Natural killer cell (primary cell): Measurements from ENCODE around the gene MUC5AC. TPM values are rescaled to one million over a fixed set of nuclear protein-coding genes. Genes with fewer than 3 reads are reported as not detected.

Experiments
- ATAC-seq, 3 donors: fragments of 150-1000 bp in 2 of 3; fragments of 200-7000 bp in 1 of 3; cut with Tn5 transposase; 1 replicate in 1 of 3; 2 replicates in 2 of 3; pipeline ENCODE4 v1.10.0; 2021; ENCODE audit warnings: mild to moderate bottlenecking in 2 of 3, moderate library complexity in 2 of 3
- DNase-seq, 2 donors: peaks; one replicate each; pipeline versions ENCODE4 v3.0.0 to v3.0.0-alpha.2; 2013 to 2021; ENCODE audit warnings: mixed read lengths in 1 of 2
- H3K27ac ChIP-seq: one replicate; pipeline ENCODE4 v1.5.1; 2013; ENCODE audit warnings: mild to moderate bottlenecking, low read length
- H3K27me3 ChIP-seq: one replicate; pipeline ENCODE4 v1.6.1; 2013; ENCODE audit warnings: low read length; ENCODE audit not compliant: control insufficient read depth, insufficient read depth
- H3K36me3 ChIP-seq: one replicate; pipeline ENCODE4 v1.6.1; 2013; ENCODE audit warnings: low read length; ENCODE audit not compliant: control insufficient read depth, insufficient read depth
- H3K4me1 ChIP-seq: one replicate; pipeline ENCODE4 v1.6.1; 2013; ENCODE audit warnings: low read length; ENCODE audit not compliant: control insufficient read depth, insufficient read depth
- H3K4me3 ChIP-seq: one replicate; pipeline ENCODE4 v1.5.1; 2013; ENCODE audit warnings: low read length
- H3K9me3 ChIP-seq: one replicate; pipeline ENCODE4 v1.6.1; 2013; ENCODE audit warnings: low read length; ENCODE audit not compliant: control insufficient read depth, insufficient read depth
- H3K27ac Mint-ChIP-seq, 2 donors: one replicate each; pipeline ENCODE4 v1.8.0; 2022; ENCODE audit warnings: mild to moderate bottlenecking in 2 of 2, mixed read lengths in 2 of 2, moderate library complexity in 1 of 2
- H3K27me3 Mint-ChIP-seq, 2 donors: one replicate each; pipeline ENCODE4 v1.8.0; 2022; ENCODE audit warnings: low read depth in 2 of 2, mixed read lengths in 2 of 2
- H3K36me3 Mint-ChIP-seq: one replicate; pipeline ENCODE4 v1.8.0; 2022; ENCODE audit warnings: mixed read lengths
- H3K4me1 Mint-ChIP-seq, 2 donors: one replicate each; pipeline ENCODE4 v1.8.0; 2022; ENCODE audit warnings: mixed read lengths in 2 of 2
- H3K4me3 Mint-ChIP-seq: one replicate; pipeline ENCODE4 v1.8.0; 2022; ENCODE audit warnings: mild to moderate bottlenecking, moderate library complexity, mixed read lengths
- H3K9me3 Mint-ChIP-seq, 2 donors: one replicate each; pipeline ENCODE4 v1.8.0; 2022; ENCODE audit warnings: mixed read lengths in 2 of 2
- WGBS: methylation state at CpG from one replicate; pipeline ENCODE4 v1.1.7; 2013; ENCODE audit warnings: missing lambda C conversion rate; ENCODE audit not compliant: insufficient coverage; 5-methylcytosine and 5-hydroxymethylcytosine counted together
- intact Hi-C: fragments of 100-400 bp; cut with micrococcal nuclease; formaldehyde crosslinking; loops from one replicate; pipeline ENCODE4 v1.14.2; 2022
- total RNA-seq, 4 donors: library from RNA; stranded (reverse); fragments of 120-200 nt in 1 of 4; gene quantifications; one replicate each; pipeline versions ENCODE4 v1.2.3 to v1.2.4, GENCODE V29; 2013 to 2022
- TF ChIP-seq, protein P1 (sequence below): fragments of 200-600 bp; IDR thresholded peaks from one replicate; pipeline ENCODE4 v1.8.0; 2022; ENCODE audit warnings: antibody characterized with exemption

MUC5AC gene
- total RNA-seq, 3 donors from 2014 or later (not counting 1 experiment from before 2014, with no cell fraction given) = not detected

- ATAC-seq (no peak), DNase-seq (no peak)
- Histone ChIP-seq H3K27ac (no peak overlapping the region), H3K4me3 (no peak overlapping the region), H3K27me3 (no peaks in the 10 kb centered on the region), H3K9me3 (no peaks in the 10 kb centered on the region), H3K36me3 (no peaks in the 10 kb centered on the region), H3K4me1 (no peaks in the 10 kb centered on the region)
- WGBS = 96% methylated on average over 39 of the region's 39 CpGs
- Mint-ChIP-seq H3K9me3 (peaks cover 3 to 6% of the 10 kb centered on the region in 2 donors), H3K4me3 (no peak overlapping the region), H3K27ac (no peak overlapping the region), H3K27me3 (no peaks in the 10 kb centered on the region), H3K36me3 (no peaks in the 10 kb centered on the region), H3K4me1 (no peaks in the 10 kb centered on the region)
- TF ChIP-seq, protein P1, sequence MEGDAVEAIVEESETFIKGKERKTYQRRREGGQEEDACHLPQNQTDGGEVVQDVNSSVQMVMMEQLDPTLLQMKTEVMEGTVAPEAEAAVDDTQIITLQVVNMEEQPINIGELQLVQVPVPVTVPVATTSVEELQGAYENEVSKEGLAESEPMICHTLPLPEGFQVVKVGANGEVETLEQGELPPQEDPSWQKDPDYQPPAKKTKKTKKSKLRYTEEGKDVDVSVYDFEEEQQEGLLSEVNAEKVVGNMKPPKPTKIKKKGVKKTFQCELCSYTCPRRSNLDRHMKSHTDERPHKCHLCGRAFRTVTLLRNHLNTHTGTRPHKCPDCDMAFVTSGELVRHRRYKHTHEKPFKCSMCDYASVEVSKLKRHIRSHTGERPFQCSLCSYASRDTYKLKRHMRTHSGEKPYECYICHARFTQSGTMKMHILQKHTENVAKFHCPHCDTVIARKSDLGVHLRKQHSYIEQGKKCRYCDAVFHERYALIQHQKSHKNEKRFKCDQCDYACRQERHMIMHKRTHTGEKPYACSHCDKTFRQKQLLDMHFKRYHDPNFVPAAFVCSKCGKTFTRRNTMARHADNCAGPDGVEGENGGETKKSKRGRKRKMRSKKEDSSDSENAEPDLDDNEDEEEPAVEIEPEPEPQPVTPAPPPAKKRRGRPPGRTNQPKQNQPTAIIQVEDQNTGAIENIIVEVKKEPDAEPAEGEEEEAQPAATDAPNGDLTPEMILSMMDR = no peak
- intact Hi-C loops = no loop called here
Measured at GRCh38 chr11:1174441-1175370, 17.0 kb downstream of the MUC5AC start.

DNA sequence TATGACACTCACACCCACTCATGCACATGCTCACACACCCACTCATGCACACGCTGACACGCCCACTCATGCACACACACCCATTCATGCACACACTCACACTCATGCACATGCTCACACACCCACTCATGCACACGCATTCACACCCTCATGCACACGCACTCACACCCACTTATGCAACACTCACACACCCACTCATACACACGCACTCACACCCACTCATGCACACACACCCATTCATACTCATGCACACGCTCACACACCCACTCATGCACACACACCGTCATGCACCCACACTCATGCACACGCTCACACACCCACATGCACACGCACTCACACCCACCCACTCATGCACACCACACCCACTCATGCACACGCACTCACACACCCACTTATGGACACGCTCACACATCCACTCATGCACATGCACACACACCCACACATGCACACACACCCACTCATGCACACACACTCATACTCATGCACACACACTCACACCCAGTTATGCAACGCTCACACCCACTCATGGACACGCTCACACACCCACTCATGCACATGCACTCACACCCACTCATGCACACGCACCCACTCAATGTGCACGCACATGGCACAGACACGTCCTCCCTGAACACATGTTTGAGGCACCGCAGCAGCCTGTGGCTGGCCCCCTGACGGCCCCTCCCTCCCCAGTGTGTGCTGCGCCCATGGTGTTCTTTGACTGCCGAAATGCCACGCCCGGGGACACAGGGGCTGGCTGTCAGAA is 17.9 kb downstream of the MUC5AC start:
- Histone ChIP-seq H3K4me1 (no peaks in the 10 kb centered on the region), H3K36me3 (no peaks in the 10 kb centered on the region), H3K9me3 (no peaks in the 10 kb centered on the region), H3K27ac (no peak overlapping the region), H3K4me3 (no peak overlapping the region), H3K27me3 (no peaks in the 10 kb centered on the region)
- TF ChIP-seq, protein P1 = no peak
- Mint-ChIP-seq H3K9me3 (peaks cover 3 to 6% of the 10 kb centered on the region in 2 donors), H3K27me3 (no peaks in the 10 kb centered on the region), H3K4me3 (no peak overlapping the region), H3K27ac (no peak overlapping the region), H3K36me3 (no peaks in the 10 kb centered on the region), H3K4me1 (no peaks in the 10 kb centered on the region)
- WGBS = 92% methylated on average over 22 of the region's 22 CpGs
- DNase-seq (no peak), ATAC-seq (no peak)
- intact Hi-C loops = no loop called here

DNA sequence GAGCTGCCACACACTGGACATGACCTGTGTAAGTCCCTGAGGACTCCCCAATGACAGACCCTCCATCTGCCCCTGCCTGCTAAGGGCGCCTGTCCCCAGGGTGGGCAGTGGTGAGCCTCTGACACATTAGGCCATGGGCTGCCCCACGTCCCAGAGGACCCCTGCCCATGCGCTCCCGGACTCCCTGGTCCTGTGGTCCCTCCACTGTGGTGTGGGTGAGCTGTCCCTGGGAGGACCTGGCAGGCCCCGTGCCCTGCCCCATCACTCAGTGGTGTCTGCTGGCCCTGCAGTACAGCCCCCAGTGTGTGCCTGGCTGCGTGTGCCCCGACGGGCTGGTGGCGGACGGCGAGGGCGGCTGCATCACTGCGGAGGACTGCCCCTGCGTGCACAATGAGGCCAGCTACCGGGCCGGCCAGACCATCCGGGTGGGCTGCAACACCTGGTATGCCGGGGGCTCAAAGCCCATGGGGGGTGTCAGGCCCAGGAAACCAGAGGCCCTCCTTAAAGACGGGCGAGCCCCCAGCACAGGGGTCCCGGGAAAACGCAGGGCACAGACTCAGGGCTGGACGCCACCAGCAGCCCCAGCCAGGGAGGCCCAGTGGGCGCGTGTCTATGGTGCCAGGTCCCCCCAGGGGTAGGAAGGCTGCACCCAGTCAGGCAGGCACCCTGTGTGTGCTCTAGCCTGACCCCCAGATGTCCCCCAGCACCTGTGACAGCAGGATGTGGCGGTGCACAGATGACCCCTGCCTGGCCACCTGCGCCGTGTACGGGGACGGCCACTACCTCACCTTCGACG is 18.7 kb downstream of the MUC5AC start:
- intact Hi-C loops = no loop called here
- peaks cover 0 to 2% of the 10 kb centered on the region in 2 donors for H3K9me3 Mint-ChIP-seq
- DNase-seq (no peak), ATAC-seq (no peak)
- H3K4me3 ChIP-seq = no peak overlapping the region
- no peak overlapping the region for H3K4me3 Mint-ChIP-seq
- no peak overlapping the region for H3K27ac Mint-ChIP-seq
- TF ChIP-seq, protein P1 = no peak
- no peaks in the 10 kb centered on the region for H3K4me1 ChIP-seq
- WGBS = 94% methylated on average over 32 of the region's 32 CpGs
- H3K27me3 Mint-ChIP-seq = no peaks in the 10 kb centered on the region
- H3K4me1 Mint-ChIP-seq = no peaks in the 10 kb centered on the region
- H3K36me3 Mint-ChIP-seq = no peaks in the 10 kb centered on the region
- no peaks in the 10 kb centered on the region for H3K36me3 ChIP-seq
- no peaks in the 10 kb centered on the region for H3K27me3 ChIP-seq
- no peaks in the 10 kb centered on the region for H3K9me3 ChIP-seq
- no peak overlapping the region for H3K27ac ChIP-seq
